Urothelium cell line (cell line): ENCODE data around the gene TGFBR3.

Experiments used
- DNase-seq: peaks from one replicate; pipeline ENCODE4 v3.0.0; 2011; ENCODE audit warnings: low spot score, mixed read lengths
- FAIRE-seq: peaks from 2 replicates; lab custom pipeline; 2011; peaks lifted over from hg19 to GRCh38; lab: Jason Lieb, UNC

Gene TGFBR3

DNA sequence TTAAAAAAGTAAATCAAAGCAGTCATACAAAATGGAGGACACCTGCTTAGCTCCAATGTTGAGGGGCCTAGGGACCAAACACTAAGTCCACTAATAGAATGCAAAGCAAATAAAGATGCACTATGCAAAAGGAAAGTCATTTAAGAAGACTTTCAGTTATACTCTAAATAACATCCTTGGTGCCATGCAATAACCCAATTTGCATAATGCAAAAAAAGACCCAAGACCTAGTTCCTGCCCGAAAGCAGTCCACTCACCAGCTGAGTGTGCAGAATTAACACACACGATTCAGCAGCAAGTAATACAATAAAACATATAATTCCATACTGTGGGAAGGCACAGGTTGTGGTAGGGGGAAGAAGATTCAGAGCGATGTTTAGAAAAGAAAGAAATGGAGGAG is 101.8 kb downstream of the TGFBR3 start:
- DNase-seq = no peak

DNA sequence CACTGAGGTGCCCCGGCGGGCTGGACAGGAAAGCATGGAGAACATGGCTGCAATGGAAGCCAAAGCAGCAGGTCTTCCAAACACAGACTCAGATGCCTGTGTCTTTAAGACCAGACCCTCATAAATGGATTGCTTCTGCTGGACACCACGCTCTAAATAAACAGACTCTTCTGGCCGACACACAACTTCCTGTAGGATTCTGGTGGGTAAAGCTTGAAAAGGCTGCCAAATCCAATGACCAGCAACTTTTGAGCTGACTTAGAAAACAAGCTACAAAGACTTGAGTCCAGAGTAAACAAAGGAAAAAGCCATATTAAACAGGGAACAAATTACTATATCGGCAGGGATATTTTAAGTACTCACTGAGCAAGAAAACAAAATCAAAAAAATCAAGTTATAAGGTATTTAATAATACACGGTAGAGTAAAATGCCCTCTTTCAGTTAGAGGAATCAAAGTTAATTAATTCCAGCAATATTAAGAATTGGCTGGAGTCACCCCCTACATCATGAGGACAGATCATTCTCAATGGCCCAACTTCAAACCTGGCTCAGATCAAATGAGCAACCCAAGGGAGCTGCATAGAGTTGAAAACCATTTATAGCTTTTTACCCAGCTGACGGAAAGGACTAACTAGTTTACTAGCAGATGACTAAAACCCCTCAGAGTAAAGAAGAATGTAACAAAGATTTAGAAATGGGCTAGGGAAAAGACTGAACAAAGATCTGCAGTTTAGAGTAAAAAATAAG is 102.4 kb downstream of the TGFBR3 start:
- FAIRE-seq = no peak
- no peak for DNase-seq

More for the DNA sequence above, 101.8 kb downstream of the TGFBR3 start:
- FAIRE-seq = no peak

DNA sequence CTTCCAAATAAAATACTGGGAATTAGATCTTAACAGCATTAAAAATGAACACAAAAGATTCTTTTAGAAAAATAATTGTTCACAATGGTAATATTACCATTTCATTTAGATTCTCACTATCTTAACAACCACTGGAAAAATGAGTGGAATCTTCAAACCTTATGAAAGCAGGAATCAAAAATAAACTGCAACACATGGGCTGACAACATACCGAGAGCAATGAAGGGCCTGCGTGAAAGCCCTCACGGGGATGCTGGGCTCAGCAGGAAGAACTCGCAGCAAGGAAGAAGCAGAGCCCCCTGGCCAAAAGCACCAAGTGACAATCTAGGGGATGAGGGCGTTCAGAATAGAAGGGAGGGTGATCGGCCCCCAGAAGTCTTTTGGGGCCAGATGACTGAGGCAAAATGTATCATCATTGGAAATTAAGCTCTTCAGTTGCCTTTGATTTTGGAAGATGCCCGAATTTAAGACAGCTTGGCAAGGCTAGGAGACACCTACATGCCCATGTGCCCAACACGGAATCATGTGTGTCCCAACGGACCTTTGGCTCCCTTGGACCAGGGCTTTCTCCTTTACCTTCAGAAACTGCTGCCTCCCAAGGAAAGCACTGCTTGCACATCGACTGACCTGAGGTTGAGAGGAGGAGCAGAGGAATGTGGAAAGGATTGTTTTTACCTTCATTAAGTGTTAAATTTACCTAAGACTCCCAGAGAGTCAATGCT is 103.9 kb downstream of the TGFBR3 start:
- no peak for FAIRE-seq
- DNase-seq = no peak

DNA sequence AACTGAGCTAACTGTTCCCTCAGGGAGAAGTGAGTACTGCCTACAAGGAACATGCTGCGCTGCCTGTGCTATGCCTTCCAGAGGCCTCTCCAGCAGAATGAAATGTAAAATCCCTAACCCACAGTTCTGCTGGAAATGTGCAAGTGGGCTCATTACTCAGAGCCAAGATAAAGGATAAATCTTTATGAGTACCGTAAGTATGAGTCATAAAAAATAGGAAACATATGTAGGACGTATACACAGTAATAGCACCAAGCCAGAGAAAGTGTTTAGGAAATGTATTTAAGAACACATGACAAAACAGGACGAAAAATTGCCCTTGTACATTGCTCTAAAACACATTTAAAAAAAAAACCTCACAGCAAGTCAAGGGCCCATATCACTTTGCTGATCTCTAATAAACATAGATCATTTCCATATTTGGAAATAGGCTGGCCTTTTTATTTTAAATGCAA is 104.6 kb downstream of the TGFBR3 start:
- no peak for FAIRE-seq
- DNase-seq = no peak

DNA sequence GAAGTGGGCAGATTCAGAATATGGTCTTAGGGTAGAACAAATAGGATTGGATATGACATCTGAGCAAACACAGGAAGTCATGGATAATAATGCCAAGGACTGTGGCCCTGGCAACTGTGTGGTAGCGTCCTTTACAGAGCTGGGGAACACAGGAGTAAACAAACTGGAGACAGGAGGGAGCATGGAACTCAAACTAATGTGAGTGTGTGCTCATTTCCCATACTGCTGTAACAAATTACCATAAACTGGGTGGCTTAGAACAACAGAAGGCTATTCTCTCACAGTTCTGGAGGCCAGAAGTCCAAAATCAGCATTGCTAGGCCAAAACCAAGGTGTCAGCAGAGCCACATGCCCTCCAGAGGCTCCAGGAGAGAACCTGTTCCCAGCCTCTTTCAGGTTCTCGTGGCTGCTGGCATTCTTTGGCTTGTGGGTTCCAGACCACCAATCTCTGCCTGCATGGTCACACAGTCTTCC is 106.4 kb downstream of the TGFBR3 start:
- no peak for DNase-seq
- no peak for FAIRE-seq

DNA sequence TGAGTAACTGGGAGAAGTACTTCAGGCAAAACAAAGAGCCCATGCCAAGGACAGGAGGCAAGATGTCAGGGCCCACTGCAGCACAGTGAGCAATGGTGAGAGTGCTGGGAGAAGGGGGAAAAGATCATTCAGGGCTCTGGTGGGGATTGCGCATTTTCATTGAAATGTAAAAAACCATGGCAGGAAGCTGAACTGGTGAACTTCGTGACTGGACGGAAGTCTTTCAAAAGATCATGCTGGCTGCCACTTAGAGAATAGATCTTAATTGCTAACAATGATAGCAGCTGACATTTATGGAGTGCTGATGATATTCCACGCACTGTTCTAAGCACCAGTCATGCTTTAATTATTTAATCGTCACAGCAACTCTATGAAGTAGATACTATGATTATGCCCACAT is 107.0 kb downstream of the TGFBR3 start:
- DNase-seq = no peak
- no peak for FAIRE-seq

DNA sequence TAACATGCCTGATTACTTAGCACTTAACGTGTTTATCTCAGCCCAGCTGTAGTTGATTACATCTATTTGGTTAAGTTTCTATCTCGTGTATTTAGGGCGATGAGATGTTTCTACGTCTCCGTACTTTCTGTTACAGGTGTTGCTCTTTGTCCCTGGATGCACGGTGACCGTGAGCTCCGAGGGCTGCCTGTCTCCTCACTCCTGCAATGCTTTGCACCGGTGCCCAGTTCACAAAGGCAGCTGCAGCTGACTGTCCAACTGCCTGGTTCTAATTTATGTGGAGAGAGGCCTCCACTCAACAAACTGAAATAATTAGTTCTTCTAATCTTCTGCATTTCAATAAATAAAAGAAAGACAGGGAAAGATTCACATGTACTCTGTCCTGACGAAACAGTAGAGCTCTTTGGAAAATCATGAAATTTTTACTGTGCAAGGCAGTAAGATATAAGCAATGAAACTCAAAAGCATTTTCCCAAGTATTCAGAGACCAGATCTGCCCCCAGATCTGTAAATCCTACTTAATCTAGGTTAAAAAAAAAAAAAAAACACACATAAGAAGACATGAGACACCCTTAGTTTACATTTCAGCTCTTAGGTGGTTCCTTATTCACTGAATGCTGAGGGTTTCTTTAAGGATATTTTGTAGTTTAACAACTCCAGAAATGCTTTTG is 108.2 kb downstream of the TGFBR3 start:
- FAIRE-seq (no peak), DNase-seq (no peak)

DNA sequence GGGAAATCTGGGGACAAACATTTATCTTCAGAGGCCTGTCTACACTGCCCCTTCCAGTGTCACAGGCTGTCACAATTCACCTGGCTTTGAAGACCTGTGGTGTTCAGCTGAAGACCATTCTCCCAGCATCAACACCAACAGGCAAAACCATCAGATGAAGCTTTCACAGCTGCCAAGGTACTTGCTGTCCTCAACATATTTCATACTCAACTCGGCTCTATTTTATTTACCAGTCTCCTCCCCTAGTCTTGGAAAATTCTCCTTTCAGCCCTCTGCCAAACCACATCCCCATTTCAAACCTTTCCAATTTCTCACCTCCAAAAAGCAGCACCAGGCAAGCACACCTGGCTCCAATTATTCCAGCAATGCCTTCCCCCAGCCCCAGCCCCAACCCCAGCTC is 108.8 kb downstream of the TGFBR3 start:
- DNase-seq (no peak), FAIRE-seq (no peak)

DNA sequence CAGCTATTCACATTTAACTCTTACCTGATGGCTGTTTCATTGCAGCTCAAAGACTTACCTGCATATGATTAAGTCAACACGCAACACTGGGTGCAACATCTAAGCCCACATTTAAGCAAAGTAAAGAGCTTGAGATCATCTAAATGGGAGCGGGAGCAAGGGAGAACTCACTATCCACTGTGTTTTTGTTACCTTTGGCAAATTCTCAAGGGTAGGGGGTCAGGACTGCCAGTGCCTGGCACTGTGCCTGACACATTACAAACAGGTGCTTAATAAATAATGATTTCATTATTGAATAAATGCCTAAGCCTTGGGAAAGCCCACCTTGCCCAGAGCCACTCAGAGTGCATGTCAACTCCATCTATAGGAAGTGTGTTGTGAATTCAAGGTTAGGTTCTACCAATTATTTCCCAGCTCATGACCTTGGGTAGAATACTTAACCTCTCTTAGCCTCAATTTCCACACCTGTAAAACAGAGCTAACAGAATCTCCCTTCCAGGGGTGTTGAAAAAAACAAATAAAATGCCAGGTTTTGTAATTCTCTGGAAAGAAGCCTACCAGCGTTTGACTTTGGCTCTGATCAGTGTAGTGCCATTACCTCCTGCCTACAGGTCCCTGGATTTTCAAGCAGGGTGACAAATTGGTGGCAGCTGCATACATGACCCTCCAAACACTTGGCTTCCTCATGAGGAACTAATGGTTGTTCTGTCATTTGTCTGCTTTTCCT is 109.7 kb downstream of the TGFBR3 start:
- FAIRE-seq (no peak), DNase-seq (no peak)

DNA sequence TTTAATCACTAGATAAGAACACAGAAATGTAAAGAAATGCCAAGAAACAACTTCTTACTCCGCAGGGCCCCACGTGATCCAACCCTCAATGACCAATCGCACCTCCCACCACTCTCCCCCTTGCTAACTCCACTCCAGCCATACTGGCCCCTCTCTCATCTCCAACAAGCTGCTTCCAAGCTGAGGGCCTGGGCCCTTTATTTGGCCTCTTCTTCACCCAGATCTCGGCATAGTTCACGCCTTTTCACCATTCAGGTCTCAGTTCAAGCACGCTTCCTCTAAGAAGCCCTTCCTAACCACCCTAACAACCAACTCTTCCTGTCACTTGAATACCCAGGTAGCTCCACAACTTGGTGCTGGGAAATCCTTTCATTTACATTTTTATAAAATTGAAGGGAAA is 110.7 kb downstream of the TGFBR3 start:
- FAIRE-seq = no peak
- no peak for DNase-seq

DNA sequence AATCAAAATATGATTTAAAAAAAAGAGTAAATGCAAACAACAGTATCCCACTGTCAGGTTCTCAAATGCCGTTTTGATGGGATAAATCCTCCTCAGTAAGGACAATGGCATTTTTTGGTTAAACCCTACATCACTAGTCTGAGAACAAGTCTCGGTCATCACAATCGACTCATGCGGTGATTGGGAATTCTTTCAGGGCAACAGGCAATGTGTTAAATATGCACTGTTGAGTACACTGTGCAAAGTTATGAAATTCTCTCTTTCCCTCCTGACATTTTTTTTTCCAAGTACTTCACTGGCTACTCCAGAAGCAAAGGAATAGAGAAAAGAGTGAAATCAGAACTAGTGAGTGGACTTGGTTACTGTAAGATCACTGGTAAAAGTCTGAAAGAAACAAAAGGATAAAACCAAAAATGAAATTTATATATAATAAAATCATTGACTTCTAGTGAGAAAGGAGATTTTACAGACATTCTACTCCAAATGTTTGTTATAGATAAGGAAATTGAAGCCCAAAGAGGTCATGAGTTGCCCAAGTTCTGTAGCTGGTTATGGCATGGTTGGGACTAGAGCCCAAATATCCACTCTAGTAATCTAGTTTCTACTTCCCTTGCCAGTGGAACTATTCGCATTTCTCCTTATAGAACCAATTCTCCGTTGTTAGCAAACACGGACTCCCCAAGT is 111.3 kb downstream of the TGFBR3 start:
- DNase-seq (no peak), FAIRE-seq (no peak)

DNA sequence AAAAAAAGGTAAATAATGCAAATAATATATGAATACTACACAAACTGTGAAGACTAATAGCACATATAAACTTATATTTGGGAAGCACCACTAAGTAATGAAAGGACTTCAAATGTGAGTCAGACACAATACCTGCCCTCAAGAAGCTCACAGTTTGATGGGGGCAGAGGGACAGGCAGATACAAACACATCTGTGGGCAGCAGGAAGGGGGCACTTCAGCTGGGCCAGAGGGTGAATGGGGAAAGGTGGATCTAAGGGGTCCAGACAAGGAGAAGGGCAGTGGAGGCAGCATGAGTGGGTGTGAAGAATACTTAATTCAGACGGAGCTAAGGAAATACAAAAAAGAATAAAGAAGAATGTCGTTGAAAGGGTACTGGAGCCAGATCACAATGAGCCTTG is 114.2 kb downstream of the TGFBR3 start:
- no peak for FAIRE-seq
- no peak for DNase-seq

DNA sequence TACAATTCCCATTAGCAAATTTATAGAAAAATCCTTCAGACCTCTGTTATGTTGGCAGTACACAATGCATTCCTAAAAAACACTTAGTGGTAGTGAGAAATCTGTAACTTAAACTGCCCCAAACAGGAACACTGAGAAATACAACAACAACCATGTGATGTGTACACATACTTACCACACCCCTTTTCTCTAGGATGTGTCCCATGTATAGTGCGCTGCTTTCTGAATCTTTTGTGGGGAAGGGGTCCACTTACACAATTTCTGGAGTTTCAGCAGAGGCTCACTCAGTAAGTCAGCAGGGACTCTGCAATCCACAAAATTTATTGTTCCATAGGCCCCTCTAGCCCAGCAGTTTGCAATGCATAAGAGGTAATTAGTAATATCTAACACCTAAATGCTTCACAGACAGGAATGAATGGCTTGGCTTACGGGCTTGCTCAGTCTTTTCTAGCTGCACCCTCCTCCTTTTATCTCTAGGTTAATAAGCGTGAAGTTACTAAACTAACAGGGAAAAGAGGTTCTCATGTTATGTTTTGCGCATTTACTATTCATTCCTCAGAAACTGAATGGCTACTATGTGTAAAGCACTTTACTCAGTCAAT is 115.2 kb downstream of the TGFBR3 start:
- DNase-seq = no peak
- no peak for FAIRE-seq

DNA sequence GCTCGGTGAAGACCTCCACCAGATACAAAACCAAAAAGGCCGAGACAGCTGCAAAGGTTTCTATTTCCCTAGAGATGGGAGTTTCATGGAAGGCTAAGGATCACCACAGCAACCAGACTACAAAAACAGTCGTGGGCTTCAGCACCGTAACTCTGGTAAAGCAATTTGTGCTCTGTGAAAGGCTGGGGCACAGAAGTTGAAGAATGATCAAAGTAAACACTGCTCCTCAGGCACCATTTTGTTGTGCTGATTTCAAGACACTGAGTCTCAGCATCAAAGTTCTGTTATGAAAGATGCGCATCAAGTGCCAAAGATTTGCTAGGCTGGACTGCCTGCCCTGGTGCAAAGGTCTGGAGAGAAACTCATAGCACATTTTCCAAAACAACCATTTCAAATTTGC is 116.2 kb downstream of the TGFBR3 start:
- no peak for FAIRE-seq
- no peak for DNase-seq

DNA sequence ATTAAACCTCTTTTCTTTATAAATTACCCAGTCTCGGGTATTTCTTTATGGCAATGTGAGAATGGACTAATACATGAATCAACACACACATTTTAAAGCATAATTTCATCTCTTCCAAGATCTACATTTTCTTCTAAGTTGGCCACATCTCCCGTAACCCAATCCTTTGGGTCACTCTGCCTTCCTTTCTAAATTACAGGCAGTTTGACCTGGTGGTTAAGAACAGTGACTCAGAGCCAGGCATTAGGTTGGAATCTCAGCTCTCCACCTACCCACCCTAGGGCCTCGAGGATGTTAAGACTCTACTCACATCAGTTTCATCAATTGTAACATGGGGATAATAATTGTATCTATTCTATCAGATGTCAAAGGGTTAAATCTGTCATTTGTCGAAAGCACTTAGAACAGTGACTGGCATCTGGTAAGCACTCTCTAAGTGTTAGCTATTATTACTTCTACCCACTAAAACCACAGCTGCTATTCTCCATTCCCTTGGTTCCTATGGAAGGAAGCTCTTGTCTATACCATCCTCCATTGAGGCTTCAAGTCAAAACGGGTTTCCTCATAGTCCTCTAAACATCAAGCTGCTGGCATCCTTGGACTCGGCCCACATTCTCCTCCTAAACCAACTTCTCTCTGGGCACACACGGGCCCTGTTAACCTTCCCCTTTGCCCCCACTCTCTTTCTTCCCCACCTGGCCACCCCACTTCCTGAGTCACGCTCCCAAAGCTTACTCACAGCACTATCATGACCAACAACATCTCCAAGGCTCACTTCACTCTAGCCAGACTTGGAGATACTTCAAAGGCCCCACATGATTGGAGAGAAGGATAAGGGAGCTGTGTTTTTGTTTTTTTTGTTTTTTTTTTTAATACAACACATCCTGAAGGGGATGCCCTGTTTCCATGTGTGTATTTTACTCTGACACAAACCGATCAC is 116.9 kb downstream of the TGFBR3 start:
- FAIRE-seq (no peak), DNase-seq (no peak)

DNA sequence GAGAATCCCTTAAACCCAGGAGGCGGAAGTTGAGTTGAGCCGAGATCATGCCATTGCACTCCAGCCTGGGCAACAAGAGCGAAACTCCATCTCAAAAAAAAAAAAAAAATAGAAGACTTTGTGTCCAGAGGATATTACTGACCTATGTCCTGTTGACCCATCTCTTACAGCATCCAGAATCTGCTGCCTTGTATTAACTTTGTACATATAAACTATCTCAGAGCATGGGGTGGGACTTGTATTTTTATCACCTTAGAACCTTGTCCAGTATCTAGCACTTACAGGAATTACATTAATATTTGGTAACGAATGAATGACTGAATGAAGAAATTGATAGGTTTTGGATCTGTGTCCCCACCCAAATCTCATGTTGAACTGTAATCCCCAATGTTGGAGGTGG is 117.8 kb downstream of the TGFBR3 start:
- DNase-seq (no peak), FAIRE-seq (no peak)

DNA sequence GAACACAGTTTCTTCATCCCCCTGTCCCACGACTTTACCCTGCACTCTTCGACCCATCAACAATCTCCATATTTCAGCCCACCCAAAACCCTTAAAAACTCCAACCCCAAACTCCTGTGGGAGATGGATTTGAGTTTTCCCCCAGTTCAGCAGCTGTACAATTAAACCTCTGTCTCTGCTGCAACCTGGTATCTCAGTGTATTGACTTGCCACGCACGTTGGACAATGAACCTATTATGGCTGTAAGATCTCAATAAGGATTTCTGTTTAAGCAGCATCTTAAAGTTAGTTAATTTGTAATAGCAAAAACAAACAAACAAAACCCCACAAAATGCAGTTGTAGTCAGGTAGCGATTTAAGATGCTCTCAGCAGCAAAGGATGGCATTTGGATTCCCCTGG is 119.1 kb downstream of the TGFBR3 start:
- FAIRE-seq = no peak
- DNase-seq = no peak

DNA sequence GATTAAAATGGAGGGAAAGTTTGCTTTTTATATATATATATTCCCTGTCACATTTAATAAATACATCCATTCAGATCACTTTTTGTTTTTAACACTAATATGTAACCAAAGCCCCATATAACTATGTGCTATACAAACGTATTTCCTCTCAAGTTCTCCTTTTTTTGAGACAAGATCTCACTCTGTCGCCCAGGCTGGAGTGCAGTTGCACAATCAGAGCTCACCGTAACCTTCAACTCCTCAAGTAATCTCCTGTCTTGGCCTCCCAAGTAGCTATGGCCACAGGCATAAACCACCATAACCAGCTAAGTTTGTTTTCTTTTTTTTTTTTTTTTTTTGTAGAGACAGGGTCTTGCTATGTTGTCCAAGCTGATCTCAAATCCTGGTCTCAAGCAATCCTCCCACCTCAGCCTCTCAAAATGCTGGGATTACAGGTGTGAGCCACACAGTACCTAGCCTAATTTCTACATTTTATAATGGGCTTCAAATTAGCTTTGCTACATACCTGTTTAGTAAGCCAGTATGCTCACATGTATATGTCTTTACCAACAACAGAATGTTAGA is 120.0 kb downstream of the TGFBR3 start:
- no peak for FAIRE-seq
- no peak for DNase-seq

DNA sequence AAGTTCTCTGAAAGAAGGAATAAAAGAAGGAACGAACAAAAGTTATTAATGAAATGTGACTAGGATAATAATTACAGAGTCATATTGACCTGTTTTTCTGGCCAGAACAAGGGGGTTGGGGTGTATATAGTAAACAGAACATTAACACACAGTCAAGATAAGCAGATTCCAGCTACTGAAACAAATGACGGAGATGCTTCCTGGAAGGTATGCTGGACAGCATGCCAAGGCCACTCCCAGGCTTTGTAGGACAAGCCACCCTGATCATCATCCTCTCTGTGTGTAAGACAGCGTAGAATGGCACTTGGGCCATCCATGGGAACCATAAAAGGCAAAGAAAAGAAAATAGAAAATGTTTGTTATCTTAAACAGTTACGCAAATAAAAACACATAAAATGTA is 120.7 kb downstream of the TGFBR3 start:
- no peak for FAIRE-seq
- DNase-seq = no peak
